NAMALWA (cell line): ENCODE measurements around the gene PDPR.
"Not testable (repeated sequence)": the region's sequence is repeated elsewhere in the genome, so short reads cannot be mapped to it uniquely, and the experiment has no call there.

Experiments used
- DNase-seq: peaks from one replicate; pipeline ENCODE4 v3.0.0-alpha.2; 2015; ENCODE audit warnings: low spot score

PDPR gene

DNA sequence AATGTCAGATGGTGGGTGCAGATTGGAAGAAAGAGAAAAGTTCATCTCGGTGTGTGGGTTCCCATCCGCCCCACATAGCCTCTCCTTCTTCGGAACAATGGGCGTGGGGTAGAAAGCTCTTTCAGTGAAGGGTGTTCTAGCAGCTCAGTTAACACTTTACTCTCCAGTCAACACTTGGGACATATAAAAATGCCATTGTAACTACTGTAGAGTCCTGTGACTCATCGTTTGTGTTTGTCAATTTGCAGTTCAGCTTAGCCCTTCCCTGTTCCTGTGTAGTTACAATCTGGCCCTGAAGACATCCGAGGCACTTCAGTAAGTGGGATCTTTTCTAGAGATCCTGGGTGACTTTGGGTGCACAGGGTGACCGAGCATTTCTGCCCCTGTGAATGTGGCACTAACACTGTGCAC lies 47.9 kb downstream of the PDPR start:
- no peak for DNase-seq

DNA sequence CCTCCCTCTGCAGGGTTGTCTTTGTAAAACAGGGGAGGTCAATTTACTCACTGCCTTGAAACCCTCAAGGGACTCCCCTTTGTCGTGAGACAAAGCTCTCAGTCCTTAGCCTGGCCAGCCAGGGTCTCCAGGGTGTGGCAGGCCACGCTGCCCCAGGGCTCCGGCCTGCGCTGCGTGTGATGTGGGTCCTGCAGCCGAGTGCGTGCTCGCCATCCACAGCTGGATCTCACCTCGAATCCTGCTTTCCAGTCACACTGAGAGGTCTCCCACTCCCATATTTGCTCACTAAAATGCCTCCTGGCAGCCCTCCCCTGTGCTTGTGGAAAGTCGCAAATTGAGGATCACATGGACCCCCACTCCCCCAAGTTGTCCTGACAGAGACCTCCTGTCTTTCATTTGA lies 49.5 kb downstream of the PDPR start:
- no peak for DNase-seq

DNA sequence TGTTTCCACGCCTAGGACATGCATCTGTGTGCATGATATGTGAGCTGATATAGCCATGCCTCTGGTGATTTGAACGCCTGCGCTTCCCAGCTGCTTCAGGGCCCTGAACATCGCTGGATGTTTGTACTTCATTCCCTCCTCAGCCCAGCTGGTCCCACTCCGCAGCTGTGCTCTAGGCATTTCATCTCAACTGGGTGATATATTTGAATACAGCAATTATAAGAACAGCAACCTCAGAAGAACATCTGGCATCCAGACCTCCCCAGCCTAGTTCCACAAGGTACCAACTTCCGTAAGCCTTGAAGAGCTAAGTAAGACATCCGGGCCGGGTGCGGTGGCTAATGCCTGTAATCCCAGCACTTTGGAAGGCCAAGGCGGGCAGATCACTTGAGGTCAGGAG lies 52.6 kb downstream of the PDPR start:
- not testable (repeated sequence) for DNase-seq

DNA sequence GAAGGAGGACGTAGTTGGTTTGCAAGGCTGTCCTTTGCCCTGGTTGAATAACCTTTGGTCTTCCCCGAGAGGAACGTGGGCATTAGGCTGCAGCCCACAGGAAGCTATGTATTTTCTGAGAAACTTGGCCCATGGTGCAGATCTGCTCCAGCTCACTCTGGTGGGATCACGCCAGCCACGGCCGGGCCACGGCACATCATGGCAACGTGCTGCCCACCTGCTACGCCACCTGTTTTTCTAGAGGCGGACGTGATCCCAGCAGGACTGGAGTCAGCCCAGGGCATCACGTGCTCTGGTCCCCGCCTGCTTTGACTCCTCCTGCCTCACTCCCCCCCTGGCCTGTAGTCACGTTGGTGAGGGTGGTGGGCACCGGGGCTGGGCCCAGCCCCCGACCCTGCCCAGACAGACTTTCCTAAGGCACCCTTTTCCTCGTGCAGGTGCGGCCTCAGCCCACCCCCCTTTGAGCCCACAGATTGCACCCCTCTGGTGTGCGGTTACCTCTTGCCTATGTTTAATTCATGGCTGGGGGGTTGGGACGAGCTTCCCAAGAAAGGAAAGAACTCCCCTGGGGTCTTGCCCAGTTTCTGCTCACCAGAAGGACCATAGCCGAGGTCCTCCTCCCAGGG lies 59.2 kb downstream of the PDPR start, which contains the start of gene CLEC18C:
Gene CLEC18C (plus strand): TSS at position 576 of the 626 bp plus-strand sequence. CDS start 492 bp downstream, outside the sequence.
- DNase-seq, result not testable (repeated sequence)

DNA sequence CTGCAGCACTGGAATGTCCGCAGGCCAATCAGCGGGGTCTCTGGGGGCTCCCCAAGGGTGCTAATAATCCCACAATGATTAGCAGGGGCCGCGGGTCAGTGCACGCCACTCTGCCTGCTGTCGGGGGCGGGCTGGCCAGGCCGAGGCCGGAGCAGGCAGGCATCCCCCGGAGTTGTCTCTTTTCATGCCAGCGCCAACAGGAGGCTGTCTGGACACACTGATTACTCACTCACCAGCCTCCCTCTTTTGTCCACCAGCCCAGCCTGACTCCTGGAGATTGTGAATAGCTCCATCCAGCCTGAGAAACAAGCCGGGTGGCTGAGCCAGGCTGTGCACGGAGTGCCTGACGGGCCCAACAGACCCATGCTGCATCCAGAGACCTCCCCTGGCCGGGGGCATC lies 59.8 kb downstream of the PDPR start:
- DNase-seq, result not testable (repeated sequence)

DNA sequence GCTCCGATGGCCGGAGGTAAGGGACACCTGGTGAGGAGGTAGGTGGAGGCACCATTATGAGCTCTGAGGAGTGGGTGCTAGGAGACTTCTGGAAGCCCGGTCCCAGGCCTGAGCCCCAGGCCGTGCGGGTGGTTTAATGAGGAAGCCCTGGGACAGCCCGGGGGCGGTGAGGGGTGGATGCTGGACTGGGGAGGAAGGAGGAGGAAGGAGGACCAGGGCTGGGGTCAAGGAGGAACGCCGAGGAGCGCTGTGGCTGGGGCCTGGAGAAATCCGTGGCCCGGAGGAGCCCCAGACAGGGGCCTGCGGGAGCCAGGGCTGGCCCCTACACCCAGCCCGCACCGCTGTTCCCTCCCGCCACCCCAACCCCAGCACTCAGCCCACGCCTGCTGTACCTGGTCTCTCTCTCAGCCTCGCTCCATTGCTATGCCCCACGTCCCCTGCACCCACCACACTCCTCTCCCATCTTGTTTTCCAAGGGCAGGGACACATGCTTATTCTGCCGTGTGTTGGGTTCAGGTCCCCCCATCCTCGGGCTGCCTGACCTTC lies 60.3 kb downstream of the PDPR start:
- not testable (repeated sequence) for DNase-seq

DNA sequence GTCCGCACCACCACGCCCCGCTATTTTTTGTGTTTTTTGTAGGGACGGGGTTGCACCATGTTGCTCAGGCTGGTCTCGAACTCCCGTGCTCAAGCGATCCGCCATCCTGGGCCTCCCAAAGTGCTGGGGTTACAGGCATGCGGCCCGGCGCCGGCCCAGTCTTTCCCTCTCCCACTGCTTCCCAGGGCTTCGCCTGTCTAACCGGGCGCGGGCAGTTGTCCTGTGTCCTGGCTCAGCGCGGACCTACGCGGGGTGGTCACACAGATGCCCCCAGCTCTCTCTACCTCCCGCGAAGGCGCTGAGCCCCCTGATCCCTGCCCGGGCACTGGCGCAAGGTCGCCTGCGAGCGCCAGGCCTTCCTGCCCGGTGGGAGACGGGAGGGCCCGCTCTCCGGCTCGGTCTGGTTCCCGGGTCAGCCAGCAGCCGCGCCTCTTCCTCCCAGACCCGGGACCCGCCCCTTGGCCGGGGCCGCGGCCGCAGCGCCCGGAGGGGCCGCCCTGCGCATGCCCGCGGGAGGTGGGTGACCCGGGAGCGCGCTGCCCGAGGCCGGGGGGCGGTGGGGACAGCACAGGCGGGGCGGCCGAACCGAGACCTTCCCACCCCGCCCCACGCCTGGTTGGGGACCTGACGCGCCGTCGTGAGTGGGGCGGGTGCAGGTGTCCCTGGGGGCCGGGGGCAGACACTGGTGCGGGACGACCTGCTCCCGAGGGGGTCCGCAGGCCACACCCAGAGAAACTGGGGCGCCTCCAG lies 73.9 kb downstream of the PDPR start:
- DNase-seq, result not testable (repeated sequence)

DNA sequence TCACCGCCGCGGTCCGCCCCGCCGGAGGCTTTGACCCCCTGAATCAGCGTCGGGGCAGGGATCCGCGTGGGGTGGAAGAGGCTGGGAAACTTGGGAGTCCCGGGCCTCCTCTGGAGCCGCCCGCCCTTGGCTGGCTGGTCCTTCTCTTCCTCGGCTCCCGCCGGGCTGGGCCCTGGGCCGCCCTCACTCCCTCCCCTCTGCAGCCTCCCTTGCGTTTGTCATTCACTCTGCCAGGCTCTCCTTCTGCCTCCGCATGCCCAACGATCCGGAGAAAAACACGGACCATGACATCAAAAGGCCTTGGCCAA lies 74.4 kb downstream of the PDPR start:
- DNase-seq, result not testable (repeated sequence)

DNA sequence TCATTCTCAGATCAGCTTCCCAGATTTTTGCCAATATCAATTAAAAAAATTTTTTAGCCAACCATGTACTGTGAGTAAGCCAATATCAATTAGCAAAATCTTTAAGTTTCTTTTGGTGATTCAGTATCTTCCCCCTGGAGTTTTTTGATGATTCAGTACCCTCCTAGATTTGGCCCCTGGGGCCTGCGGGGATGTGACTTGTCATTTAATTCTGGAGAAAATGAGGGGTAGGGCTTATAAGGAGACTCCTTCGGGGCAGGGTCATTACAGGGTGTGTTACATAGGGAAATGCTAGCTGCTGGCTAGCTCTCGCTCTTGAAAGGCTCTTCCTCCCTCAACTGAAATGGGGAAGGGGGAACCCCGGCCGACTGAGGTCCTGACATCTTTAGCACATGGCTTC lies 76.4 kb downstream of the PDPR start:
- not testable (repeated sequence) for DNase-seq

DNA sequence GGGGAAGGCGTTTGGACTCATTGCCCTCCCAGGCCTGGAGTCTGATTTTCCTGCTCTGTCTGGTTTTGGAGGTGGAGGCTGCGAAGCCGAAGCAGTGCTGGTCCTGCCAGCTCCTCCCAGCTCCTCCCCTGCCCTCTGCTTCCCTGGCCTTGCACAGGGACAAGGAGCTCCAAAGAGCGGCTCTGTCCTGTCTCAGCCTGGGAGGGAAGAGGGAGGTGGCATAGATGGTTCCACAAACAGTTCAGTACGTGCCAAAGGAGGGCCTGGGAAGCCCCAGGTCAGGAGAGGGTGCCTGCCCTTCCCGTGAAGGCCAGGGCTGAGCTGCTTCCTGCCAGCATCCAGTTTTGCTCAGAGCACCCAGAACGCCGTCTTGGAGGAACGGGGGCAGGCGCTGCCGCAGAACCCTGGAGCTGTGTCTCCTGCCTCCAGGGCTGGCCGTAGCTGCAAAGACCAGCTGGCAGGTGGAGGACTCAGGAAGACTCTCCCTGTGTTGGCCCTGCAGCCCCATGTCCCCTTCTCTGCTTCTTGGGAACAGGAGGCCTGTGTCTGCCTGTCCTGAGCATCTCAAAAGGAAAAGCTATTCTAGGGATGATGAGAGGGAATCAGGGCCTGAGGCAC lies 82.7 kb downstream of the PDPR start:
- DNase-seq, result not testable (repeated sequence)

DNA sequence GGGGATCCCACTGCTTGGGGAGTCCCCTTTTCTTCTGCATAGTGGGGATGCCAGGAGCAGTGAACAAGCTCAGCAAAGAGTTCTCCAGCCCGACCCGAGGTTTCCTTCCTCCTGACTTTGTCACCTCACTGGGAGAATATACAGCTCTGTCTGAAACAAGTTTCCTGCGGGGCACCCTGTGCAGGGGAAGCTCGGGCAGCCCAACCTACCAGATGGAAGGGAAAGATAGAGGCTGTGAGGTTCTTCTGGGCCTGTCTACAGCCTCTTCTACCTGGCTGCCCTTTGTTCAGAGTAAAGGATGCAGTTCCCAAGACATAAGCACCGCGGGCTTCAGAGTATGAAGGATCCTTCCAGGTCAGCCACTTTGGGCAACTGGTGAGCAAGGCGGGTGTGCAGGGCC lies 83.5 kb downstream of the PDPR start:
- not testable (repeated sequence) for DNase-seq

DNA sequence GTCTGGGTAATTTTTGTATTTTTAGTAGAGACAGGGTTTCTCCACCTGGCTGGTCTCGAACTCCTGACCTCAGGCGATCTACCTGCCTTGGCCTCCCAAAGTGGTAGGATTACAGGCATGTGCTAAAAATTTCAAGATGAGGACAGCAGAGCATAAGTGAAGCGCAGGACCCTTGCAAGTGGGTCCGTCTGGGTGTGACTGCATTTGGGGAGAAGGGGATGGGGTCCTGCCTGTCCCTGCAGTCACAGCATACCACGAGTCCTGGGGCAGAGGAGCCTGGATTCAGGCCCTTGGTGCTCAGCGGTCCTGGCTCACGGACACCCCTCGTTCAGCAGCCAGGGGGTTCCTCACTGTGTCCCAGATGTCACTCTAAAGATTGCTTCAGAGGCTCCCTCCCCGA lies 84.1 kb downstream of the PDPR start:
- DNase-seq, result not testable (repeated sequence)

DNA sequence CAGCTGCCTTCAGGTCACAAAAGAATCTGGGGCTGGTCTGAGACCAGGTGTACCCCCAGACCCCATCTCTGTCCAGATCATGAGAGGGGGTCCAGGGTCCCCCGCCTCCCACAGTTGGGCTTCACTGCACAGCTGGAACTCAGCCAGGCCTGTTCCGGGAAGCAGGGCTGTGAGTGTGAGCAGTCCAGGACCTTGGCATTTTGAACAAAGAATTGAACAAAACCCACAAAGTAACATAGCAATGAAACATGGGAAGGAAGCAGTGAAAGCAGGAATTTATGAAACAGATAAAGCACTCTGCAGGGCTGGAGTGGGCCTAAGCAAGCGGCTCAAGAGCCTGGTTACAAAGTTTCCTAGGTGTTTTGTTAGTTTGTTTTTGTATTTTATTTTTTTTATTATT lies 84.5 kb downstream of the PDPR start:
- not testable (repeated sequence) for DNase-seq

DNA sequence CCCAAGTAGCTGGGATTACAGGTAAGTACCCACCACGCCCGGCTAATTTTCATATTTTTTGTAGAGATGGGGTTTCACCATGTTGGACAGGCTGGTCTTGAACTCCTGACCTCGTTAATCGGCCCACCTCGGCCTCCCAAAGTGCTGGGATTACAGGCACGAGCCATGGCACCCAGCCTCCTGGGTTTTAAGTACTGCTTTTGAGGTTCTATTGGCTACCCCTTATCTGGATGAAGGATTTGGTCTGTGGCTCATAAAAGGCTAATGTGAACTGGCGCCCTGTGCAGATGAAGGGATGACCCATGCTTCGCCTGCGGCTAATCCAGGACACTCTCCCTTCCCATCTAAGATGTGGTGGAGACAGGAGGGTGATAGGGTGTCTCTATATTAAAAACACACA lies 85.0 kb downstream of the PDPR start:
- not testable (repeated sequence) for DNase-seq

DNA sequence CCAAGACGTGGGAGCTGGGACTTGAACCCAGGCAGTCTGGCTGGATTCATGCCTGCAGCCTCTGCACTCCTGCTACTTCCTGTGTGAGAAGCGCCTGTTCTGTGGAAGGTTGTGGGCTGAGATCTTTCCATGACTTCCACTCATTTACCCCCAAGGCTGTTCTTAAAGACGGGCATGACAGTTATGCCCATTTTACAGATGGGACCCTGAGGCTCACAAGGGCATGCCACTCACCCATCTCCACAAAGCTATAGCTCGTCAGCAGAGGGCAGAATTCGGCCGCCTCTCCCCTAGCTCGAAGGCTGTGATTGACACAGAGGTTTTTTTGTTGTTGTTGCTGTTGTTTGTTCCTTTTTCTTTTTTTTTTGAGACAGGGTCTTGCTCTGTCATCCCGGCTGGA lies 85.9 kb downstream of the PDPR start:
- not testable (repeated sequence) for DNase-seq

DNA sequence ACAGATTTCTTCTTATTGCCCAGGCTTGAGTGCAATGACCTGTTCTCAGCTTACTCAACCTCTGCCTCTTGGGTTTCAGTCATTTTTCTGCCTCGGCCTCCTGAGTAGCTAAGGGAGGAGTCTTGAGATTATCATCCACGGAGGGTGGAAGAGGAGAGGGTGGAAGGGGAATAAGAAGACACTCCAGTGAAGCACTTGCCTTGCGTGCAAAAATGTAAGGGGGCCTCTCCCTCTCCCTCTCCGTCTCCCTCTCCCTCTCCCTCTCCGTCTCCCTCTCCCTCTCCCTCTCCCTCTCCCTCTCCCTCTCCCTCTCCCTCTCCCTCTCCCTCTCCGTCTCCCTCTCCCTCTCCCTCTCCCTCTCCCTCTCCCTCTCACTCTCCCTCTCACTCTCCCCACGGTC lies 89.4 kb downstream of the PDPR start:
- DNase-seq, result not testable (repeated sequence)

DNA sequence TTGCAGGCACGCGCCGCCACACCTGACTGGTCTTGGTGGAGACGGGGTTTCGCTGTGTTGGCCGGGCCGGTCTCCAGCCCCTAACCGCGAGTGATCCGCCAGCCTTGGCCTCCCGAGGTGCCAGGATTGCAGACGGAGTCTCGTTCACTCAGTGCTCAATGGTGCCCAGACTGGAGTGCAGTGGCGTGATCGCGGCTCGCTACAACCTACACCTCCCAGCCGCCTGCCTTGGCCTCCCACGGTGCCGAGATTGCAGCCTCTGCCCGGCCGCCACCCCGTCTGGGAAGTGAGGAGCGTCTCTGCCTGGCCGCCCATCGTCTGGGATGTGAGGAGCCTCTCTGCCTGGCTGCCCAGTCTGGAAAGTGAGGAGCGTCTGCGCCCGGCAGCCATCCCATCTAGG lies 89.9 kb downstream of the PDPR start:
- DNase-seq, result not testable (repeated sequence)

DNA sequence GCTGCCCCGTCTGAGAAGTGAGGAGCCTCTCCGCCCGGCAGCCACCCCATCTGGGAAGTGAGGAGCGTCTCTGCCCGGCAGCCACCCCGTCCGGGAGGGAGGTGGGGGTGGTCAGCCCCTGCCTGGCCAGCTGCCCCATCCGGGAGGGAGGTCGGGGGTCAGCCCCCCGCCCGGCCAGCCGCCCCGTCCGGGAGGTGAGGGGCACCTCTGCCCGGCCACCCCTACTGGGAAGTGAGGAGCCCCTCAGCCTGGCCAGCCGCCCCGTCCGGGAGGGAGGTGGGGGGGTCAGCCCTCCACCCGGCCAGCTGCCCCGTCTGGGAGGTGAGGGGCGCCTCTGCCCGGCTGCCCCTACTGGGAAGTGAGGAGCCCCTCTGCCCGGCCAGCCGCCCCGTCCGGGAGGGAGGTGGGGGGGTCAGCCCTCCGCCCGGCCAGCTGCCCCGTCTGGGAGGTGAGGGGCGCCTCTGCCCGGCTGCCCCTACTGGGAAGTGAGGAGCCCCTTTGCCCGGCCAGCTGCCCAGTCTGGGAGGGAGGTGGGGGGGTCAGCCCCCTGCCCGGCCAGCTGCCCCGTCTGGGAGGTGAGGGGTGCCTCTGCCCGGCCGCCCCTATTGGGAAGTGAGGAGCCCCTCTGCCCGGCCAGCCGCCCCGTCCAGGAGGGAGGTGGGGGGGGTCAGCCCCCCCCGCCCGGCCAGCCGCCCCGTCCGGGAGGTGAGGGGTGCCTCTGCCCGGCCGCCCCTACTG lies 90.7 kb downstream of the PDPR start:
- DNase-seq, result not testable (repeated sequence)

DNA sequence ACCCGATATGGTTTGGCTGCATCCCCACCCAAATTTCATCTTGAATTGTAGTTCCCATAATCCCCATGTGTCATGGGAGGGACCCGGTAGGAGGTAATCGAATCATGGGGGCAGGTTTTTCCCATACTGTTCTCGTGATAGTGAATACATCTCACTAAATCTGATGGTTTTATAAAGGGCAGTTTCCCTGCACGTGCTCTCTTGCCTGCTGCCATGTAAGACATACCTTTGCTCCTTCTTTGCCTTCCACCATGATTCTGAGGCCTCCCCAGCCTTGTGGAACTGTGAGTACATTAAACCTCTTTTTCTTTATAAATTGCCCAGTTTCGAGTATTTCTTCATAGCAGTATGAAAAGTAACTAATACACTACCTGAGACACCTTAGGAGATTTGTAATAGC lies 92.2 kb downstream of the PDPR start:
- not testable (repeated sequence) for DNase-seq
